Hepatocyte (in vitro differentiated cells): Measurements from ENCODE around the gene NDUFS6. TPM values are rescaled to one million over a fixed set of nuclear protein-coding genes. Genes with fewer than 3 reads are reported as not detected.

Experiments used
- DNase-seq: peaks from one replicate; pipeline ENCODE4 v3.0.0-alpha.2; 2016; ENCODE audit warnings: low spot score
- H2AFZ ChIP-seq: fragments of 200-600 bp; sonication (generic); 2 replicates; pipeline ENCODE4 v1.6.0; 2016; ENCODE audit warnings: antibody characterized with exemption, mild to moderate bottlenecking
- H3K27ac ChIP-seq: fragments of 200-600 bp; sonication (generic); 2 replicates; pipeline ENCODE4 v1.5.1; 2016; ENCODE audit warnings: mild to moderate bottlenecking
- H3K27me3 ChIP-seq: fragments of 200-600 bp; sonication (generic); 2 replicates; pipeline ENCODE4 v1.6.1; 2016
- H3K36me3 ChIP-seq: fragments of 200-600 bp; sonication (generic); replicated peaks from 2 replicates; pipeline ENCODE4 v1.5.1; 2016; ENCODE audit warnings: low read depth; ENCODE audit not compliant: insufficient read depth
- H3K4me1 ChIP-seq: fragments of 200-600 bp; sonication (generic); 2 replicates; pipeline ENCODE4 v1.5.1; 2016; ENCODE audit warnings: mild to moderate bottlenecking, moderate library complexity; ENCODE audit not compliant: insufficient read depth
- H3K4me2 ChIP-seq: fragments of 200-600 bp; sonication (generic); 2 replicates; pipeline ENCODE4 v1.6.0; 2016
- H3K4me3 ChIP-seq: fragments of 200-600 bp; sonication (generic); 2 replicates; pipeline ENCODE4 v1.5.1; 2016; ENCODE audit warnings: mild to moderate bottlenecking
- H3K79me2 ChIP-seq: fragments of 200-600 bp; sonication (generic); 2 replicates; pipeline ENCODE4 v1.6.0; 2017; ENCODE audit warnings: mild to moderate bottlenecking
- H3K9me2 ChIP-seq: fragments of 200-600 bp; sonication (generic); replicated peaks from 2 replicates; pipeline ENCODE4 v1.6.0; 2017; ENCODE audit warnings: mild to moderate bottlenecking; ENCODE audit not compliant: insufficient read depth
- H3K9me3 ChIP-seq: fragments of 200-600 bp; sonication (generic); 2 replicates; pipeline ENCODE4 v1.5.1; 2016; ENCODE audit warnings: low read depth, mild to moderate bottlenecking
- H4K20me1 ChIP-seq: fragments of 200-600 bp; sonication (generic); 2 replicates; pipeline ENCODE4 v1.6.0; 2016; ENCODE audit warnings: mild to moderate bottlenecking; ENCODE audit not compliant: insufficient read depth, poor library complexity, severe bottlenecking
- EZH2 ChIP-seq: fragments of 200-600 bp; sonication (generic); IDR thresholded peaks from 2 replicates; pipeline ENCODE4 v1.6.1; 2016; ENCODE audit warnings: antibody characterized with exemption, mild to moderate bottlenecking, borderline replicate concordance
- EZH2phosphoT487 ChIP-seq: fragments of 200-600 bp; sonication (generic); IDR thresholded peaks from one replicate; pipeline ENCODE4 v1.6.1; 2018; ENCODE audit warnings: antibody characterized with exemption, mild to moderate bottlenecking, low read depth, moderate library complexity; ENCODE audit not compliant: unreplicated experiment, severe bottlenecking
- WGBS: methylation state at CpG from one replicate; pipeline ENCODE4 v1.1.6; 2016; ENCODE audit warnings: low lambda C conversion rate; ENCODE audit errors: missing lambda C conversion rate; 5-methylcytosine and 5-hydroxymethylcytosine counted together
- polyA plus RNA-seq: library from polyadenylated mRNA; unstranded; fragments of >200 nt; fragmentation: Nextera tagmentation; extraction: Ambion mirVana; gene quantifications from 2 replicates; pipeline ENCODE4 v1.2.1, GENCODE V29; 2016
- total RNA-seq: library from RNA; depleted of rRNA; stranded (reverse); fragments of >200 nt; gene quantifications from 2 replicates; pipeline ENCODE4 v1.2.3, GENCODE V29; 2014
- TF ChIP-seq, protein P1 (sequence below): fragments of 200-600 bp; sonication (generic); IDR thresholded peaks from 2 replicates; pipeline ENCODE4 v1.5.1; 2016; ENCODE audit warnings: antibody characterized with exemption, mild to moderate bottlenecking; ENCODE audit not compliant: poor library complexity

NDUFS6 gene
- total and polyA plus RNA-seq, 2 experiments from 2014 or later, result 29.3 to 108 TPM

DNA sequence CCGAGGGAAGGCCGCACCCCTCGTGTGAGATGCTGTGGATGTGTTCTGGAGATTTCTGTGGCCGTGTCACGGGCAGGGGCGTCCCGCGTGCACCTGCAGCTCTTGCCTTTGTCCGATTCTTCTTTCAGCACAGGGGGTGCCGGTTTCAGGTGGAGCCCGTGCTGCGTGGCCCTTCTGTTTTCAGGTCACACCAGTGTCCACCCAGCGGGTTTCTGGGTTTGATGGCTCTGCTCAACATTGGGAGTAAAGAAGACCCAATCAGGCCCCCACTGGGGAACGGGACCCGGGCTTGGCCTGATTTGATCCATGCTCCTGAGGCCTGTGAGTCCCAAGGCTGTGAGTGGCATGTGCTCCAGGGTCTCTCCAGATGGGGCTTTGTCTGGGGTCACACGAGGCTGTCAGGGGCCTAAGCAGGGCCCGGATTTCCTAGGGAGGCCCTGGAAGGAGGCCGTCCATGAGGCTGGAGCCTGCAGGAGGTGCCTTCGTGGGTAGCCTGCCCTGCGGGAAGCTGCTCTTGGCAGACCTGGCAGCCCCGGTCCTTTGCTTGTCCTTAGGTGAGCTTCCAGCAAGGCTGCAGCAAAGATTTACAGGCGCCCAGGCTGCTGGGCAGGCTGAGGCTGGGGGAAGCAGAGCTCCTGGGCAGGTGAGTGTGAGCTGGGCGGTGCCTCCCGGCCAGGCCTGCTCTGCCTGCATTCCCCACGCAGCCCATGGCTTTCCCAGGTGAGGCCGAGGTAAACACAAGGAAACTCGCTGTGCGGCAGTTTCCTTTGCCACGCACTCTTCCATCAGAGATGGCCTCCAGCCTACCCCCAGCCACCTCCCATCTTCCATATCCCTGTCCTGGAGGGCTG is 14.4 kb upstream of the NDUFS6 start:
- no peak overlapping the region for H2AFZ ChIP-seq
- TF ChIP-seq EZH2phosphoT487 (no peak), EZH2 (no peak)
- TF ChIP-seq, protein P1, sequence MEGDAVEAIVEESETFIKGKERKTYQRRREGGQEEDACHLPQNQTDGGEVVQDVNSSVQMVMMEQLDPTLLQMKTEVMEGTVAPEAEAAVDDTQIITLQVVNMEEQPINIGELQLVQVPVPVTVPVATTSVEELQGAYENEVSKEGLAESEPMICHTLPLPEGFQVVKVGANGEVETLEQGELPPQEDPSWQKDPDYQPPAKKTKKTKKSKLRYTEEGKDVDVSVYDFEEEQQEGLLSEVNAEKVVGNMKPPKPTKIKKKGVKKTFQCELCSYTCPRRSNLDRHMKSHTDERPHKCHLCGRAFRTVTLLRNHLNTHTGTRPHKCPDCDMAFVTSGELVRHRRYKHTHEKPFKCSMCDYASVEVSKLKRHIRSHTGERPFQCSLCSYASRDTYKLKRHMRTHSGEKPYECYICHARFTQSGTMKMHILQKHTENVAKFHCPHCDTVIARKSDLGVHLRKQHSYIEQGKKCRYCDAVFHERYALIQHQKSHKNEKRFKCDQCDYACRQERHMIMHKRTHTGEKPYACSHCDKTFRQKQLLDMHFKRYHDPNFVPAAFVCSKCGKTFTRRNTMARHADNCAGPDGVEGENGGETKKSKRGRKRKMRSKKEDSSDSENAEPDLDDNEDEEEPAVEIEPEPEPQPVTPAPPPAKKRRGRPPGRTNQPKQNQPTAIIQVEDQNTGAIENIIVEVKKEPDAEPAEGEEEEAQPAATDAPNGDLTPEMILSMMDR, result no peak
- no peaks in the 10 kb centered on the region for H4K20me1 ChIP-seq
- no peaks in the 10 kb centered on the region for H3K36me3 ChIP-seq
- H3K79me2 ChIP-seq, result no peaks in the 10 kb centered on the region
- no peak overlapping the region for H3K4me2 ChIP-seq
- H3K9me3 ChIP-seq, result no peaks in the 10 kb centered on the region
- no peaks in the 10 kb centered on the region for H3K27me3 ChIP-seq
- 85% methylated on average over 29 of the region's 29 CpGs for WGBS
- DNase-seq, result no peak
- H3K27ac ChIP-seq, result no peak overlapping the region
- H3K4me3 ChIP-seq, result no peak overlapping the region
- H3K9me2 ChIP-seq, result no peaks in the 10 kb centered on the region
- H3K4me1 ChIP-seq, result no peaks in the 10 kb centered on the region

DNA sequence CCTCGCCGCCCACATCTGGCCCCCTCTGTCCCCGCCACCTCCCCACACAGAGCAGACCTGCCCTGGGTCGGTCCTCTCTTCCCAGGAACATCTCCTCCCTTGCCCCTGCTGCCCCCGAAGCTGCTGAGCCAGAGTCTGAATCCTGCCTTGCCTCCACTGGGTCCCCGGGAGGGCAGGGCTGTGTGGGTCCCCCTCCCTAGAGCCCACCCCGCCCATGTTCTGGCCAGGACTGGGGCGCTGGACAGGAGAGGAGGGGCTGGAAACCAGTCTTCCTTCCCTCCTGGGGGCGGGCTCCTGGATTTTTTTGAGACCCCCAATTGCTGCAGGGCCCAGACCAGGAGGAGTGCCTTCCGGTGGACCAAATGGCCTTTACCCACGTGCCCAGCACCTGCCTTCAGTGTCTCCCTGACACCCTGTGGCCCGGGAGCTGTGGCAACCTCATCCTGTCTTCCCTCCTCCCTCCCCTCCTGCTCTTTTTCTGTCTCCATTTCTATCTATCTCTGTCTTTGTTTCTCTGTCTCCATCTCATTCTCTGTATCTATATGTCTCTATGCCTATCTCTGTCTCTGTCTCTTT is 13.6 kb upstream of the NDUFS6 start:
- H3K27me3 ChIP-seq, result no peaks in the 10 kb centered on the region
- no peaks in the 10 kb centered on the region for H3K79me2 ChIP-seq
- H3K9me2 ChIP-seq, result no peaks in the 10 kb centered on the region
- no peak overlapping the region for H3K4me3 ChIP-seq
- H3K4me2 ChIP-seq, result no peak overlapping the region
- H2AFZ ChIP-seq, result no peak overlapping the region
- H3K36me3 ChIP-seq, result no peaks in the 10 kb centered on the region
- H3K9me3 ChIP-seq, result no peaks in the 10 kb centered on the region
- H3K27ac ChIP-seq, result no peak overlapping the region
- H3K4me1 ChIP-seq, result no peaks in the 10 kb centered on the region
- 91% methylated on average over 12 of the region's 12 CpGs for WGBS
- no peaks in the 10 kb centered on the region for H4K20me1 ChIP-seq
- TF ChIP-seq EZH2 (no peak), EZH2phosphoT487 (no peak)
- TF ChIP-seq, protein P1, result no peak
- no peak for DNase-seq

DNA sequence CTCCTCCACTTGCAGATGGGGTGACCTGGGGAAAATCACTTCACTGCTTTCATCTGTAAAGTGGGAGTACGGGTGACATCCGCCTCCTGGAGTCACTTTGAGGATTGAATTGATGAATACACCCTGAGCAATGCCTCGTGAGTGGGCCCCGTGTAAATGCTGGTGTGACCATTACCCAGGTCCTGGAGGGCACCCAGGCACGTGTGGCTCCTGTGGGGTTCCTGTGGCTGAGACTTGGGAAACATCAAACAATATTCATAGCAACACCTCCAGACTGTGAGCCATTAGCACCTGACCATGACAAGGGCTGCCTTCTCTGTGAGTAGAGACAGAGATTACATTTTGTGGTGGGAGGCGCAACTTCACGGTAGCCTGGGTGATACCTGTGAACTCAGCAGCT is 13.0 kb upstream of the NDUFS6 start:
- WGBS, result 92% methylated on average over 7 of the region's 7 CpGs
- H3K4me1 ChIP-seq, result no peaks in the 10 kb centered on the region
- no peak overlapping the region for H3K4me2 ChIP-seq
- no peaks in the 10 kb centered on the region for H4K20me1 ChIP-seq
- no peak for DNase-seq
- H3K9me2 ChIP-seq, result no peaks in the 10 kb centered on the region
- no peaks in the 10 kb centered on the region for H3K9me3 ChIP-seq
- H3K36me3 ChIP-seq, result no peaks in the 10 kb centered on the region
- TF ChIP-seq, protein P1, result no peak
- no peak for TF ChIP-seq EZH2
- TF ChIP-seq EZH2phosphoT487, result no peak
- no peak overlapping the region for H3K4me3 ChIP-seq
- no peaks in the 10 kb centered on the region for H3K79me2 ChIP-seq
- H2AFZ ChIP-seq, result no peak overlapping the region
- H3K27me3 ChIP-seq, result no peaks in the 10 kb centered on the region
- H3K27ac ChIP-seq, result no peak overlapping the region
